Activated CD4-positive, alpha-beta T cell treated with anti-CD3 and anti-CD28 coated beads, Interleukin-2, amount 10 ng/mL, durations not matched to agents 24 days and 14 days (primary cell): Measurements from ENCODE around the gene SRGAP1. TPM values are rescaled to one million over a fixed set of nuclear protein-coding genes. Genes with fewer than 3 reads are reported as not detected.

Source experiments
- DNase-seq: peaks from one replicate; pipeline ENCODE4 v3.0.0; 2022
- H3K27ac Mint-ChIP-seq: one replicate; pipeline ENCODE4 v1.8.0; 2022; ENCODE audit warnings: mild to moderate bottlenecking, mixed read lengths
- H3K27me3 Mint-ChIP-seq: one replicate; pipeline ENCODE4 v1.8.0; 2022; ENCODE audit warnings: mixed read lengths
- H3K36me3 Mint-ChIP-seq: one replicate; pipeline ENCODE4 v1.8.0; 2022; ENCODE audit warnings: low read depth, mild to moderate bottlenecking, mixed read lengths
- H3K4me1 Mint-ChIP-seq: one replicate; pipeline ENCODE4 v1.8.0; 2021; ENCODE audit warnings: mixed read lengths
- H3K4me3 Mint-ChIP-seq: one replicate; pipeline ENCODE4 v1.8.0; 2022; ENCODE audit warnings: mild to moderate bottlenecking, moderate library complexity, mixed read lengths
- H3K9me3 Mint-ChIP-seq: one replicate; pipeline ENCODE4 v1.8.0; 2021; ENCODE audit warnings: mixed read lengths
- intact Hi-C: fragments of 100-400 bp; cut with micrococcal nuclease; formaldehyde crosslinking; loops from one replicate; pipeline ENCODE4 v1.15.1; 2023
- total RNA-seq: library from RNA; stranded (reverse); gene quantifications from 2 replicates; pipeline ENCODE4 v1.2.3, GENCODE V29; 2022

Gene SRGAP1
- total RNA-seq, 1 donor from 2014 or later = 0.16 TPM

- Mint-ChIP-seq H3K36me3 (no peaks in the 10 kb centered on the region), H3K27ac (no peak overlapping the region), H3K27me3 (no peaks in the 10 kb centered on the region), H3K4me3 (no peak overlapping the region), H3K9me3 (no peaks in the 10 kb centered on the region), H3K4me1 (peaks cover 2% of the 10 kb centered on the region)
- DNase-seq = no peak
- intact Hi-C loops = no loop called here
Observed at GRCh38 chr12:64092507-64093196, 248.2 kb downstream of the SRGAP1 start.

- intact Hi-C loops = no loop called here
- Mint-ChIP-seq H3K9me3 (no peaks in the 10 kb centered on the region), H3K4me3 (no peak overlapping the region), H3K27ac (no peak overlapping the region), H3K4me1 (peaks cover under 1% of the 10 kb centered on the region), H3K36me3 (no peaks in the 10 kb centered on the region), H3K27me3 (peaks cover 1% of the 10 kb centered on the region)
- no peak for DNase-seq
Observed at GRCh38 chr12:64093689-64094088, 249.2 kb downstream of the SRGAP1 start.

GRCh38 chr12:64097366-64098105 is 253.0 kb downstream of the SRGAP1 start:
- H3K36me3 Mint-ChIP-seq = no peaks in the 10 kb centered on the region
- intact Hi-C loops = no loop called here
- H3K9me3 Mint-ChIP-seq = no peaks in the 10 kb centered on the region
- peaks cover 6% of the 10 kb centered on the region for H3K27me3 Mint-ChIP-seq
- no peak overlapping the region for H3K27ac Mint-ChIP-seq
- H3K4me1 Mint-ChIP-seq = no peaks in the 10 kb centered on the region
- H3K4me3 Mint-ChIP-seq = no peak overlapping the region
- no peak for DNase-seq

DNA sequence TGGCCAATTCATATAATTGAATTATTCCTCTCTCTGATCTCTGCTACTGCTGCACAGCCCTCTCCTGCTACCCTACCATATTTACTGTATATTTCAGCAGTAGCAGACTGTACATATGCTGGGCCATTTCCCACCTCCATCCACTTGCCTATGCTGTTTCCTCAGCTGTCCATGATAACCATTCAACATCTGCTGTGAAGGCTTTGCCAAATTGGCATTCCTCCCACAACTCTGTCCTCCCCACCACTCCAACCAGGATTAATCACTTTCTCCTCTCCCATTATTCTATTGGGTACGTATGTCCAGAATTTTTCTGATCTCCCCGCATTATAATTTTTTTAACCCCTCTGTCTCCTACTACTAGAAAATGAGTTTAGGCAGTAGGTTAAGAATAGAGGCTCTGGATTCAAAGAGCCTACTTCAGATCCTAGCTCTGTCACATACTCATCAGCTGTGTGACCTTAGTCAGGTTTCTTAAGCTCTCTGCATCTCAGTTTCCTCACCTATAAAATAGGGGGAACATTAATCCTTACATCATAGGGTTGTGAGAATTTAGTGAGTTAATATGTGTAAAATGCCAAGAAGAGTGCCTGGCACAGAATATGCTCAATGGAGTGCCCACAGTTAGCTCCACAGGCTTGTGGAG is 254.3 kb downstream of the SRGAP1 start:
- no peaks in the 10 kb centered on the region for H3K4me1 Mint-ChIP-seq
- intact Hi-C loops = no loop called here
- no peak for DNase-seq
- peaks cover 6% of the 10 kb centered on the region for H3K27me3 Mint-ChIP-seq
- no peaks in the 10 kb centered on the region for H3K36me3 Mint-ChIP-seq
- H3K4me3 Mint-ChIP-seq = no peak overlapping the region
- H3K9me3 Mint-ChIP-seq = no peaks in the 10 kb centered on the region
- no peak overlapping the region for H3K27ac Mint-ChIP-seq

- no peak overlapping the region for H3K27ac Mint-ChIP-seq
- H3K9me3 Mint-ChIP-seq = no peaks in the 10 kb centered on the region
- no peak overlapping the region for H3K4me3 Mint-ChIP-seq
- no peaks in the 10 kb centered on the region for H3K36me3 Mint-ChIP-seq
- intact Hi-C loops = no loop called here
- peaks cover 10% of the 10 kb centered on the region for H3K27me3 Mint-ChIP-seq
- DNase-seq = no peak
- H3K4me1 Mint-ChIP-seq = no peaks in the 10 kb centered on the region
Observed at GRCh38 chr12:64099397-64099796, 254.9 kb downstream of the SRGAP1 start.

DNA sequence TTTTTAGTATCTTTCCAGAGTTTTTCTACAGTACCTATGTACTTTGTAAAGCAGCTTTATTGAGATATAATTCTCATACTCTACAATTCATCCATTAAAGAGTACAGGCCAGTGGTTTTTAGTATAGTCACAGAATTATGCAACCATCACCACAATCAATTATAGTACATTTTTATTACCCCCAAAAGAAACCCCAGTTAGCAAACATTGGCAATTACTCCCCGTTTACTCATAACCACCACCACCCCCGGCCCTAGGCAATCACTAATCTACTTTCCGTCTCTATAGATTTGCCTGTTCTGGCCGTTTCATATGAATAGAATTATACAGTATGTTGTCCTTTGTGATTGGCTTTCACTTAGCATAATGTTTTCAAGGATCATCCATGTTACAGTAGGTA is 257.8 kb downstream of the SRGAP1 start:
- Mint-ChIP-seq H3K4me3 (no peak overlapping the region), H3K36me3 (no peaks in the 10 kb centered on the region), H3K27me3 (peaks cover 10% of the 10 kb centered on the region), H3K9me3 (no peaks in the 10 kb centered on the region), H3K4me1 (no peaks in the 10 kb centered on the region), H3K27ac (no peak overlapping the region)
- DNase-seq = no peak
- intact Hi-C loops = no loop called here

DNA sequence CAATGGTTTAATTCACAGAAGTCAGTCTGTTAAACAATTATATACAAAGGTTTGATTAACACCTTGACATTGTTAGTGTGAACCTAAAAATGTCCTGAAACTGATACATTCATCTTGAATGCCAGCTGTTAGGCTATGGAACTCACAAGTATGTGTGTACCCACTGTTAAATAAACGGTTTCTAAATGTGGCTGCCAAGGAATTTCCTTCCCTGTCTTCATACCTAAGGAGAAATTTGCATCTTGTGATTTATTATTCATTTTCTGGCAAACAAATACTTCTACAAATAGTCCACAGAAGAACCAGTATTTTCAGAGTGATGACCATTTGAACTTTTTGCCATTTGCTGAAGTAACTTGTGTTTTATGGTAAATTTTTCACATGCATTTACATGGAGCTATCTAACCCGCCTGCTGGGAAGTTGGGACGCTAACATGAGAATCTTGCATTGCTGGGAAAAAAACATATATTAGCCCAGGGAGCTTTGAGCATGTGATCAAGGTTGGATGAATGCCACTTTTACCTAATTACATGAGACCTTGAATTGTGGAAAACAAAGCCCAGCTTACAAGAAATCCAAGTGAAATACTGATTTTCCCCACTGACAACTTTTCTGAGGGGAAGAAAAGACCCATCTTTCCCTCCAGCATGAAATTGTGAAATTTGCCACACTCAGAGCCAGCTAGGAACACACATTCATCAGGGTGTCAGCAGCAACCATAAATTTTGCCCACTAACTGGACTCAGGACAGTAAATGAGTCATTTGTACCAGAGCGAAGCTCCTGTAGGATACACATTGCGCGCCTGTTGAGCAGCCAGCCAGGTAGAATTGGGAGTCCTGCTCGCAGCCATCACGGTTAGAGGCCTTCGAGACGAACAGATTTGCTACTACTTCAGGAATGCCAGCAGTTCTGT is 259.6 kb downstream of the SRGAP1 start:
- no peaks in the 10 kb centered on the region for H3K36me3 Mint-ChIP-seq
- peaks cover 9% of the 10 kb centered on the region for H3K27me3 Mint-ChIP-seq
- intact Hi-C loops = no loop called here
- H3K27ac Mint-ChIP-seq = no peak overlapping the region
- H3K4me3 Mint-ChIP-seq = no peak overlapping the region
- no peaks in the 10 kb centered on the region for H3K4me1 Mint-ChIP-seq
- no peaks in the 10 kb centered on the region for H3K9me3 Mint-ChIP-seq
- no peak for DNase-seq

- no peaks in the 10 kb centered on the region for H3K36me3 Mint-ChIP-seq
Observed at GRCh38 chr12:64105026-64105425, 260.5 kb downstream of the SRGAP1 start.

DNA sequence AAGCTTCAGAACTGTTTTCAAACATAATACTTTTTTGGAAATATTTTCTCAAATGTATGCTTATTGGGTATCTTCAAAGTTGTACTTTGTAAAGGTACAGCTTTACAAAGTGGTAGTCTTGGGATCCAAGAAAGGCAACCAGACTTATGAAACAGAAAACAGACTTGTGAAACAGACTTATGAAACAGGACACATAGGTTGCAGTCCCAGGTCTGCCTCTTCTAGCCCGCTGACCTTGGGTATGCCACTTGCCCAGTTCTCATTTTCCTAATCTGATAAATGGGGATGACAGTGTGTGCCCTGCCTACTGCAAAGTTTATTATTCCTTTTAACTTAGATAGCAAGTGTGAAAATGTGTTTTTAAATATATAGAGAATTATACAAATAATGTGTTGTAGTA is 263.3 kb downstream of the SRGAP1 start:
- no peaks in the 10 kb centered on the region for H3K9me3 Mint-ChIP-seq
- peaks cover 11% of the 10 kb centered on the region for H3K27me3 Mint-ChIP-seq
- H3K27ac Mint-ChIP-seq = no peak overlapping the region
- no peak overlapping the region for H3K4me3 Mint-ChIP-seq
- DNase-seq = no peak
- H3K4me1 Mint-ChIP-seq = no peaks in the 10 kb centered on the region
- intact Hi-C loops = no loop called here
- H3K36me3 Mint-ChIP-seq = no peaks in the 10 kb centered on the region

More at GRCh38 chr12:64105026-64105425, 260.5 kb downstream of the SRGAP1 start:
- no peaks in the 10 kb centered on the region for H3K4me1 Mint-ChIP-seq
- no peak overlapping the region for H3K4me3 Mint-ChIP-seq
- peaks cover 10% of the 10 kb centered on the region for H3K27me3 Mint-ChIP-seq
- intact Hi-C loops = no loop called here
- no peaks in the 10 kb centered on the region for H3K9me3 Mint-ChIP-seq
- H3K27ac Mint-ChIP-seq = no peak overlapping the region
- no peak for DNase-seq

GRCh38 chr12:64109706-64110105 is 265.2 kb downstream of the SRGAP1 start:
- peaks cover 7% of the 10 kb centered on the region for H3K27me3 Mint-ChIP-seq
- H3K4me1 Mint-ChIP-seq = no peaks in the 10 kb centered on the region
- no peaks in the 10 kb centered on the region for H3K36me3 Mint-ChIP-seq
- intact Hi-C loops = no loop called here
- no peak overlapping the region for H3K4me3 Mint-ChIP-seq
- no peaks in the 10 kb centered on the region for H3K9me3 Mint-ChIP-seq
- no peak overlapping the region for H3K27ac Mint-ChIP-seq
- no peak for DNase-seq

DNA sequence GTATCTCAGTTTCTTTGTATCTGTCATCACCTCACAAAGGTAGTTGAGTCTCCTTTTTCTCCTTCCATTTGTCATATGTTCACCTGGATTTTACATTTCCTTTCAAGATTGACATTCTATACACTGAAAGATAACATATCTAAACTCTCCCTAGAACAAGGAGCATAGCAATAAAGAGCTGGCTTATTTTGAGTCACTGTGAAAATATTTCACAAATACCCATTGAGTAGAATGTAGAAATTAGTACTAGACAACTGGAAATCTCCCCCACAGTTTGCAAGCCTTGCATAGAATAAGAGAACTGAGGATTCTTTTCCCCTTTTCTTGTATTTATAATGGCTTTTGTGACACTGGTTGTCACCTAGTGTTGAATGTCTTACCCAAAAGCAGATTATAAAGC is 266.4 kb downstream of the SRGAP1 start:
- H3K27ac Mint-ChIP-seq = no peak overlapping the region

GRCh38 chr12:64116969-64117368 is 272.5 kb downstream of the SRGAP1 start:
- no peak overlapping the region for H3K4me3 Mint-ChIP-seq
- H3K4me1 Mint-ChIP-seq = no peaks in the 10 kb centered on the region
- DNase-seq = no peak
- H3K27me3 Mint-ChIP-seq = peaks cover 5% of the 10 kb centered on the region
- H3K27ac Mint-ChIP-seq = no peak overlapping the region
- no peaks in the 10 kb centered on the region for H3K9me3 Mint-ChIP-seq
- H3K36me3 Mint-ChIP-seq = no peaks in the 10 kb centered on the region
- intact Hi-C loops = no loop called here

More for the DNA sequence above, 266.4 kb downstream of the SRGAP1 start:
- intact Hi-C loops = no loop called here
- DNase-seq = no peak
- Mint-ChIP-seq H3K4me1 (no peaks in the 10 kb centered on the region), H3K36me3 (no peaks in the 10 kb centered on the region), H3K4me3 (no peak overlapping the region), H3K27me3 (peaks cover 7% of the 10 kb centered on the region), H3K9me3 (no peaks in the 10 kb centered on the region)

DNA sequence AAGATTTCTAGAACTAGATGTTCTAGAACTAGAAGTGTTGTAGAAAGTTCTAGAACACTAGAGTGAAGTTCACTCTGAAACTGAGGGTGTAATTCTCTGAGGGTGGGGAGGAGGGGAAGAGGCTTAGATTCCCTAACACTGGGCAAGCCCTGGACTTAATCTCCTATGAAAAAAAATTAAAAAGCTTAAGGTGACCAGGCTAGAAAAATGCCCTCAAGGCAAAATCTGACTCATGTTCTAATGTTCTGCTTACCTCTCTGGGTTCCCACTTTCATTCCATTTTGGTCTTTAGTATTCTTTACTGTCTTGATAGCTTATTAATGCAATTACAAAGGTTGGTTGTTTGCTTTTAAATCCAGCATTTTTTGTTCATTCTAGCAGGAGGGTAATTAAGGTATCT is 276.1 kb downstream of the SRGAP1 start:
- intact Hi-C loops = no loop called here
- H3K4me1 Mint-ChIP-seq = no peaks in the 10 kb centered on the region

More for the DNA sequence above, 276.1 kb downstream of the SRGAP1 start:
- no peak for DNase-seq
- H3K27me3 Mint-ChIP-seq = peaks cover 2% of the 10 kb centered on the region
- no peak overlapping the region for H3K4me3 Mint-ChIP-seq
- H3K9me3 Mint-ChIP-seq = no peaks in the 10 kb centered on the region
- H3K27ac Mint-ChIP-seq = no peak overlapping the region
- no peaks in the 10 kb centered on the region for H3K36me3 Mint-ChIP-seq
